Cortex of kidney (tissue), 1 donor: ENCODE measurements around the gene TRPM2.
"Not testable (repeated sequence)": the region's sequence is repeated elsewhere in the genome, so short reads cannot be mapped to it uniquely, and the experiment has no call there.

Experiments
- DNase-seq: peaks from one replicate; lab custom pipeline; 2025; lab: John Stamatoyannopoulos, UW

TRPM2 gene

DNA sequence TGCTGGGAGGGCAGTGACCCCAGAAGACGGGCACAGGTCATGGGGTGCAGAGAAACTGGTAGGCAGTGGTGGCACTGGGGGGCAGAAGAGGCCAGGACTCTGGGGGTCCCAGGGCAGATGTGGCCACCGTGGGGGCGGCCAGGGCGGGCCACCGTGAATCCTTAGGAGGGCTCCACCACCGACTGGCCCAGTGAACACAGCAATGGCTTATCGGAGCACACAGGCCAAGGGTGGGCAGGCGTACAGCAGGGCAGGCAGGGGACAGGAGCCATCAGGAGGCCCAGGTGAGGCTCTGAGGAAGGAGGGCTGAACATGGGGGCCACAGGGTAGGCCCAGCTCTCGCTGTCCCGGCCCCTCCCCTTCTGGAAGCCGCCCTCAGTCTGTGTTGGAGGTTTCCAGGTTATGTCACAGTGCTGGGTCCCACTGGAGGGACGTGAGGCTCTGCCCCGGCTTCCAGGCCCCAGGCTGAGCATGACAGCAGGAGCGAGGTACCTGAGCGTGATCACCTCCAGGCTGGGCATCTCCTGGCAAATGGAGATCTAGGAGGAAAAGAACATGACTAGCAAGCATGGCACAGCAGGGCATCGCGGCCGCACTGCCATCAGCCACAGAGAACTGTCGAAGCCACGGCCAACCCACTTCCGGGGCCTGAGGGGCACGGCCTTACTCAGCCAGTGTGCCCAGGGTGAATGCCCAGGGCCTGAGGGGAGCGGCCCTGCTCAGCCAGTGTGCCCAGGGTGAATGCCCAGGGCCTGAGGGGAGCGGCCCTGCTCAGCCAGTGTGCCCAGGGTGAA lies 18.0 kb upstream of the TRPM2 start:
- DNase-seq, result no peak

- no peak for DNase-seq
These were observed 16.0 kb upstream of the TRPM2 start for GRCh38 chr21:44337449-44337848.

- no peak for DNase-seq
These were observed 15.2 kb upstream of the TRPM2 start for GRCh38 chr21:44337941-44338895.

DNA sequence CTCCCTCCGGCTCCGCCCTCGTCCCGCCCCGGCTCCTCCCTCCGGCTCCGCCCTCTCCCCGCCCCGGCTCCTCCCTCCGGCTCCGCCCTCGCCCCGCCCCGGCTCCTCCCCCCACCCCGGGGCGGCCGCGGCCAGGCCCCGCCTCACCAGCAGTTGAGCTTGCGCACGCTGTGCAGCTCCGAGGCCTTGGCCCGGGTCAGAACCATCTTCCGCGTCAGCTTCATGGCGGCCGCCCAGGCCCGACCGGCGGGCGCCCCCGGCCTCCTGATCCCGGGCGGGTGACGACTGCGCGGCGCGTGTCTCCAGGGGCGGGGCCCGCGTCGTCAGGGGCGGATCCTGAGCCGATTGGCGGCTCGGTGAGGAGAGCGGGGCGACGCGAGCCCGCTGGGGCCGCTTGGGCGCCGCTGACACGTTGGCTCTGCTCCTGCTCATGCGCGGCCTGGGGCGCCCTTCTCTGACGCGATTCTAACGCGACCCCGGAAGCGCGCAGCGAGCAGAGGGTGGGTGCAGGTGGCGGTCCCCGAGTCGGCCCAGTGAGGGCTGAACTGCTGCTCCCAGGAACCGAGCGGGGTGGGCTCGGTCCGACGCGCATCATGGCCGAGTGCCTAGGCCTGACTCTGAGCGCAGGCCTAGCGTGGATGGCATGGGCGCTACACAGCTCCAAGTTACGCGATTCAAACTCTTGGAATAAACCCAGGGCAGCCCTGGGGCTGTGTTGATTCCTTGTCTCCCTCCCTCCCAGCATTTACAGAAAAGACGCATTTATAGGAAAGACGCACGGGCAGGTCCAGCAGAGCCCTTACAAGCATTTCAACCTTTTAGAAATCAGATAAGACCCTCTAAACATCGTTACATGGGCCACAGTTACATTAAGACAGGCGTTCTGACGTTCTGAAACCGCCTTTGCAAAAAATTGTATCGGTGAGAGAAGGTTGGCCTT lies 14.2 kb upstream of the TRPM2 start, which contains the start of gene CFAP410:
TSS of gene CFAP410 (minus strand) at position 420 of the 940 bp plus-strand sequence. CDS start at position 224, 196 bp downstream.
- DNase-seq, result peak; percentile 99

- not testable (repeated sequence) for DNase-seq
These were observed 11.5 kb upstream of the TRPM2 start for GRCh38 chr21:44341726-44342458.

- DNase-seq, result not testable (repeated sequence)
These were observed 10.4 kb upstream of the TRPM2 start for GRCh38 chr21:44342981-44343380.

- DNase-seq, result no peak
These were observed 8.8 kb upstream of the TRPM2 start for GRCh38 chr21:44344541-44345183.

DNA sequence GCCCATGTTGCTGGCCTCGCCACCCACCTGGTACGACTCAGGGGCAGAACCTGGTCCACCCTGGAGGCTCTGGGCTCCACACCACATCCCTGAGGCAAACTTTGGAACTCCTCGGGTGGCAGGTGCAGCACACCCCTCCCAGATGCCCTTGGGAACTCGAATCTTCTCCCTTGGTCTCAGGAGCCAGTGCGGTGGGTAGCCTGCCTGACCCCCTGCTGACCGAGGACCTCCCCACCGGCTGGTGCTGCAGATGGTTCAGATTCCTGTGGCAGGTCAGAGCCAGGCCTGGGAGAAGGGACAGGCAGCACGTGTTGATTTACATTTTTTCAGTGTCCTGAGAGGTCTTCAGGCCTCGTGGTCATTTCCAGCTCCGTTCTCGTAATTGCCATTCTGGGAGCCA lies 7.9 kb upstream of the TRPM2 start:
- no peak for DNase-seq

DNA sequence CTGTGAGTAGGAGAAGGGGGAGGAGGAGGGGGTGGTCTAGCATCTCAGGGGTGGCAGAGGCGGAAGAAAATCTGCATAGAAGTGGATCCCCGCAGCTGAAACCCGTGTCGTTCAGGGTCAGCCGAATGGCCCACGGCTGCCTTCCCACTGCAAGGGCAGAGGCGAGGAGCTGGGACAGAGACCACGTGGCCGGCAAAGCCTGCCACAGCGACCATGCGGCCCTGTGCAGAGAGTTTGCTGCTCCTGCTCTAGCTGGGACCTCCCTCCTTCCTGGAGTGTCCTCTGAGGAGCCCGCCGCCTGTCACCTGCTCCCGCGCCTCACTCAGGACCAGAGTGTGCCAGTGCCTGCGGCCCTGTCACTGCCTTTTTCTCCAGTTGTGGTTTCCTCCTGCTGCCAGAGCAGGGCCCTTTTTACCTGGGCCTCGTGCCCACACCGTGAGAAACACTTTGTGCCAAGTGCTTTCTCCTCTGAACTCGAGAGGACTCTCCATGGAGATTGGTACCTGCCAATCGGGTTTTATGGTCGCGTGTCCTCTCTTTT lies 5.4 kb upstream of the TRPM2 start:
- no peak for DNase-seq

DNA sequence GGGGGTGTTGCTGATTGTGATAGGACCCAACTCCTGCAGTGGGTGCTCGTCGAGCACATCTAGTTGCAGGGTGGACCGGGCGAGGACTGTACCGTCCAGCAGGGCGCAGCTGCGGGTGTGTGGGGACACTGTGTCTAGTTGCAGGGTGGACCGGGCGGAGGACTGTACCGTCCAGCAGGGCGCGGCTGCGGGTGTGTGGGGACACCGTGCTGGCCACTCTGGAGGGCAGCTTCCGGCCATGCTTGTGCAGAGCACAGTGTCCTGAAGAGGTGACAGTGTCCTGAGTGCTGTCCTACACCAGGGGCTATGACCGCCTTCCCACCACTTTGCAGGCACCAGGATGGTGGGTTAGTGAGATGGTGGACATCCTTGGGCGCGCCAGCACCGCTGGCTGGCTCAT lies 4.6 kb upstream of the TRPM2 start:
- no peak for DNase-seq

- DNase-seq, result no peak
These were observed 4.0 kb upstream of the TRPM2 start for GRCh38 chr21:44349416-44349846.

DNA sequence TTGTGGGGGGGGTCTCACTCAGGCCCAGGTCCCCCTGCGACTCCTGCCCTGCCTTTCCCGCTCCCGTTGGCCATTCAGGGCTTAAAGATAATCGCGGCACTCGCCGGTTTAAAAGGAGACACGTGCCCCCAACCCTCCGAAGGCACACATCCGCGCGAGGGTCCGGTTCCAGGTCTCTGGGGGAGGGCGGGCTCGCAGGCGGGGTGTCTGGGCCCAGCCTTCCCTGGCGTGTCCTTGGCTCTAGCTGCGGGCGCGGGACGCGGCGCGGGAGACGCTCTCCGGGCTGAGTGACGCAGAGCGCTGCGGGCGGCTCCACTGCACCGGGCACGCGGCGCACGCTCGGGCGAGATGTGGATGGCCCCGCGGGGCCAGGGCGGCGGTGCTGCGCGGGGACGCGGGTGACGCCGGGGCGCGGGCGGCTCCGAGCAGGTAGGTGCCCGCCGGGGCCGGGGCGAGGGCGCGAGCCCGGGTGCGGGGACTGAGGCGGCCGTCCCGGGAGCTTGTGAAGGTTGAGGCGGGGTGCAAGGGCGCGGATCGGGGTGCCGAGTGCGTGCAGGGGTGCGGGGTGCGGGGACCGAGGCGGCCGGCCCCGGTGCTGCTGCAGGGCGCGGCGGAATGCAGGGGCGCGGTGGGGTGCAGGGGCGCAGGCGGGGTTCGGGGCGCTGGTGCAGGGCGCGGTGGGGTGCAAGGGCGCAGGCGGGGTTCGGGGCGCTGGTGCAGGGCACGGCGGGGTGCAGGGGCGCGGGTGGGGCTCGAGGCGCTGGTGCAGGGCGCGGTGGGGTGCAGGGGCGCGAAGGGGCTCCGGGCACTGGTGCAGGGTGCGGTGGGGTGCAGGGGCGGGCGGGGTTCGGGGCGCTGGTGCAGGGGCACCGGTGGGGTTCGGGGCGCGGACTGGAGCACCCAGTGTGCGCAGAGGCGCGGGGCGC lies 3.3 kb upstream of the TRPM2 start:
- DNase-seq, result no peak

GRCh38 chr21:44350773-44351481 lies 2.5 kb upstream of the TRPM2 start:
- DNase-seq, result no peak

DNA sequence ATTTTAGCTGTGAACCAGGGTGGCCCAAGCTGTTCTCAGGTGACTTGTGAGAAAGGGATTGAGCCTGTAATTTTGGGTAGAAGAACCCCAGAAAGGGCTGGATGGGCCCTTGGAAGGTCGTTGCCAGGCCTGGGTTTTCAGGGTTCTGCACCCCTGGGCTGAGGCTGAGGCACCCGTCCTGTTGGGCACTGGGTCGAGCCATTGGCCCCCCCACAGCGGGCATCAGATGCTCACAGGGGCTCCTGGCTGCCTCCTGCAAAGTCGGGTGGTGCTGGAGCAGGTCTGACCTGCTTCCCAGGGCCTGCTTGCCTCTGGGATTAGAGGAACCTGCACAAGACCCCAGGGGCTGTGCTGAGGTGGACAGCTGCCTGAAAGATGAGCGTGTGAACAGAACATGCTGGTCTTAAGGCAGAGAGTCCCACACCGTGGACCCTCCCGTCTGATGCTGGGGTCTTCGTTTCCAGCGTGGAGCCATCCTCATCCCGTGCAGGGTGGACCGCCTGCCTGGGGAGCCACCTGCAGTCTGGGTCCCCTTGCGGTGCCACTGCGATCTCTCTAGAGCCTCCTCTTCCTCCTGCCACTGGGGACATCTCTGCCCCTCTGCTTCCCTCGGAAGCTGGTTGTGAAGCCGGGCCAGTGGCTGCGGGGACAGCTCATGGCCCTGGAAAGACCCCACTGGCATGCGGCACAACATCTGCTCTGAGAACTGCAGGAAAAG lies 1.7 kb upstream of the TRPM2 start:
- no peak for DNase-seq

DNA sequence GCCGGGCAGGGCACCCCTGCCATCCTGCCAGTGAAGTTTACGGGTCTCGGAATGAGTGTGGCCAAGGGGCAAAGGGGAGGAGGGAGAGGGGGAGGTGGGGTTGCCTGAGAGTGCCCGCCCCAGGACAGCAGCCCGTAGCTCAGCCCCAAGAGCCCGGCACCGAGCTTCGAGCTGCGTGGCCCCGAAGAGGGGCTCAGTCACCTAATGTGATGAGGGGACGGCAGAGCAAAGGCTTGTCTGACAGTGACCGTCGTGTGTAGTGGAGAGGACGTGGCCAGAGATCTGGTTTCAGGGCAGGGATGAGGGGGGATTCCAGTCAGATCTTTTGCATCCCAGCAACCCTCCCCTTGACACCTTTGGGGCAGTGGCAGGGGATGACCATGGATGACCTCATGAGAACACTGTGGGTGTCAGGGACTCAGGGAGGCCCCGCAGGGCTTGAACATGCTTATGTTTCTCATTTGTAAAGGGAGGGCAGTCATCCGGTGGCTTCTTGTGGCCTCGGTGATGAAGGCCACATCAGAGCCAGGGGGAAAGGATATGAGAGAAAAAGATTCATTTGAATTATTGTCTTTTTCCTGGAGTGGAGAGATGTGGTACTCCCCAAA lies 1.1 kb upstream of the TRPM2 start:
- DNase-seq, result no peak

- DNase-seq, result no peak
These were observed 582 bp downstream of the TRPM2 start for GRCh38 chr21:44354001-44354405.
